NCI-H1694 (cell line): Measurements from ENCODE around the gene GRN.
"Not testable (repeated sequence)": the region's sequence is repeated elsewhere in the genome, so short reads cannot be mapped to it uniquely, and the experiment has no call there.

ENCODE experiments used
- DNase-seq: peaks from one replicate; lab custom pipeline; 2025; lab: John Stamatoyannopoulos, UW

GRN gene

GRCh38 chr17:44383363-44383762 lies 38.3 kb downstream of the GRN start:
- DNase-seq, result no peak

- DNase-seq, result no peak
Observed at GRCh38 chr17:44383861-44384260, 38.8 kb downstream of the GRN start.

- no peak for DNase-seq
Observed at GRCh38 chr17:44384281-44384822, 39.2 kb downstream of the GRN start.

GRCh38 chr17:44384823-44385286 lies 39.8 kb downstream of the GRN start:
- no peak for DNase-seq

GRCh38 chr17:44385287-44386181 lies 40.4 kb downstream of the GRN start:
- peak; percentile 43 for DNase-seq

GRCh38 chr17:44386182-44386525 lies 41.1 kb downstream of the GRN start:
- DNase-seq, result no peak

GRCh38 chr17:44387804-44388203 lies 42.7 kb downstream of the GRN start:
- no peak for DNase-seq

GRCh38 chr17:44389281-44389680 lies 44.2 kb downstream of the GRN start, which contains the start of gene ITGA2B:
ITGA2B (minus strand) TSS chr17:44389649; CDS start chr17:44389473, 176 bp downstream.
- DNase-seq, result no peak

GRCh38 chr17:44389723-44390202 lies 44.7 kb downstream of the GRN start:
- DNase-seq, result no peak

- no peak for DNase-seq
Observed at GRCh38 chr17:44390250-44390870, 45.3 kb downstream of the GRN start.

GRCh38 chr17:44394112-44394511 lies 49.0 kb downstream of the GRN start:
- DNase-seq, result not testable (repeated sequence)

GRCh38 chr17:44394833-44395232 lies 49.7 kb downstream of the GRN start:
- DNase-seq, result no peak

- DNase-seq, result no peak
Observed at GRCh38 chr17:44396946-44397345, 51.8 kb downstream of the GRN start.

GRCh38 chr17:44397479-44398440 lies 52.7 kb downstream of the GRN start:
- DNase-seq, result no peak

GRCh38 chr17:44398692-44399691 lies 53.9 kb downstream of the GRN start:
- DNase-seq, result no peak

- no peak for DNase-seq
Observed at GRCh38 chr17:44400226-44400847, 55.2 kb downstream of the GRN start.
